Hepatocyte (in vitro differentiated cells): ENCODE results near the gene ZNF862.

Experiments used
- CTCF ChIP-seq: fragments of 200-600 bp; sonication (generic); IDR thresholded peaks from 2 replicates; pipeline ENCODE4 v1.5.1; 2016; ENCODE audit warnings: antibody characterized with exemption, mild to moderate bottlenecking; ENCODE audit not compliant: poor library complexity
- EZH2 ChIP-seq: fragments of 200-600 bp; sonication (generic); IDR thresholded peaks from 2 replicates; pipeline ENCODE4 v1.6.1; 2016; ENCODE audit warnings: antibody characterized with exemption, mild to moderate bottlenecking, borderline replicate concordance

GRCh38 chr7:149836434-149836833, 1.7 kb upstream of the ZNF862 start:
- no peak for TF ChIP-seq CTCF
- TF ChIP-seq EZH2: no peak
